Activated CD4-positive, alpha-beta T cell treated with anti-CD3 and anti-CD28 coated beads, Interleukin-2, Interleukin-6, amounts not matched to agents 100 ng/mL and 50 ng/mL, durations not matched to agents 16 hours and 8 hours (primary cell): ENCODE measurements around the gene SHISAL1.

Experiments used
- DNase-seq: peaks from one replicate; pipeline ENCODE4 v3.0.0-alpha.2; 2020

Gene SHISAL1

DNA sequence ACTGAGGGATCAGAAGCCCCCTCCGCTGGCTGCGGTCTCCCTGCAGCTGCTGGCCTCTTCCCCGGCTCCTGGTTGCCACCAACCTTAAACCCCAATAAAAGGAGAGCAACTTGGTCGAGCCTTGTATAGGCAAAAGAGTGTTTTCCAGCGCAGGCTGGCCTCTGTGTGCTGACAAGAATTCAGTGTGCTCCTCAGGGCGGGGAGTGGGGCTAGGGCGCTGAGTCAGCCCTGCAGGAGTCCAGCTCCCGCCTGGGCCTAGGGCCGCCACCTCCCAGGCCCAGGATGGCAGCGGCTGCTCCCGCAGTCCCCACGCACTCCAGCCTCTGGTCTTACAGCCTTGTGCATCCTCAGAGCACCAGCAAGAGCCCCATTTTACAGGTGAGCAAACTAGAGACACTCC lies at the start of gene SHISAL1:
SHISAL1 (minus strand) TSS at position 186 of the 400 bp plus-strand sequence. CDS start 12,006 bp downstream, outside the sequence.
- DNase-seq, result no peak

DNA sequence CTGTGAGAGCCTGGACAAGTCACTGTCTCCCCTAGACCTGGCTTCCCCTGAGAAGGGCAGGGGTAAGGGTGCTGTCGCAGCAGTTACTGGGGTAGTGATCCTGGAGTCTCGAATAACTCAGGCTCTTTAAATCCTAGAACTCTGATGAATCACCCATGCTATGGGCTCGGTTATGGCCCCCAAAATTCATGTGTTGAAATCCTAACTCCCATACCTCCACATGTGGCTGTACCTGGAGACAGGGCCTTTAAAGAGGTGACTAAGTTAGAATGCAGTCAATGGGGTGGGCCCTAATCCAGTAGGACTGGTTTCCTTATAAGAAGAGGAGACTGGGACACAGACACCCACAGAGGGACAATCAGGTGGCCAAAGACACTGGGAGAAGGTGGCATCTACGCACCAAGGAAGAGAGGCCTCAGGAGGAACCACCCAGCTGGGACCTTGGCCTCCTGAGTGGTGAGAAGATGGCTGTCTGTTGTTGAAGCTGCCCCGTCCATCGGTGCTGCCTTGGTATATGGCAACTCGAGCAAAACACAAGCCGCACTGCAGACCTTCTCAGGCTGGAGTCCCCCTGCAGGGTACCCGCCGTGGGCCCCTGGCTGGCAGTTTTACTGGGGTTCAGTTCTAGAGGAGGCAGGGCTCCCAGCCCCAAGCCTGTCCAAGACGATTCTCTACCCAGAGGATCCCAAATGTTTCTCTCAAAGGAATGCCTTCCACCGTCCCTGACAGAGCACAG lies 48.8 kb upstream of the SHISAL1 start:
- DNase-seq, result no peak

DNA sequence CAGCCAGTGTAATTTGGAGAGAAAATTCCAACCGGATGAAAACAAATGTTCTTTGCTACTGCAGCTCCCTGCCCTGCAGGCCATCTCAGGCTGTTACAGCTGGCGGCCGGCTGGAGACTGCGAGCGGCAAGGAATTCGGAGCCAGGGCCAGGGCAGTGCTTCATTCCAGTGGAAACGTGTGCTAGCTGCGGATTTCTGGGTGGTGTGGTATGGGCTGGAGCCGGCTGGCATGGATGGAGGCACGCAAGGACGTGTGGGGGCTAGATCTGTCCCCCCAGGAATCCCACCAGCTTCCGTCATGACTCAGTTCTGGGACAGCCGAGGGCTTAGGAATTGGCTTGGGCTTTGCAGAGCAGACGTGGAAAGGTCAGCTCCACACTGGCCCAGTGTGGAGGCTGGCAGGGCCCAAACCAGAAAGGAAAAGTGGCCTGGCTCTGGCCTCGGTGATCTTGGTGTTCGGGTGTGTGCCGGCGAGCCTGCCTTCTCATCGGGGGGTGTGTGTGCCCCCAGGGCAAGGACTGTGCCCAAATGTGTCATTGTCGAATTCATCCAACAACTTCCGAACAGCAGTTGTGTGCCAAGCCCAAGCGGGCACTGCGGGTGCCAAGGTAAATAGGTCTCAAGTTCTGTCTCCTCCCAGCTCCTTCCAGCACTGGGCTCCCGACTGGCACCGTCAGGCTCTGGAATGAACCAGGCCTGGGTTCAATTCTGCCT lies 48.1 kb upstream of the SHISAL1 start:
- DNase-seq, result no peak

DNA sequence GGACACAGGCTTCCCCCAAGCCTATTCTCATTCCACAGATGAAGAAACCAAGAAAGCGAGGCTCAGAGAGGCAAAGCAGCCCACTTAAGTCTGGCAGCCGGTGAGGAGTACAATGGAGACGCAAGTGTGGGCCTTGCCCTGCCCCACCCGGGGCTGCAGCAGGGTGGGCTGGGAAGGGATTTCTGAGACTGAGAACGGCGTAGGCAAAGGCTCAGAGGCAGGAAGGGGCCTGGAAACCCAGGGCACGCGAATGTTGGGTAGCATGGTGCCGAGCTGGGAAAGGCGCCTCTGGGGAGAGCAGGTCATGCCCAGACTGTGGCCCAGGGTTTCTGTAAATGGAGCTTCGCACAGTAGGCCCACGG lies 47.5 kb upstream of the SHISAL1 start:
- no peak for DNase-seq

DNA sequence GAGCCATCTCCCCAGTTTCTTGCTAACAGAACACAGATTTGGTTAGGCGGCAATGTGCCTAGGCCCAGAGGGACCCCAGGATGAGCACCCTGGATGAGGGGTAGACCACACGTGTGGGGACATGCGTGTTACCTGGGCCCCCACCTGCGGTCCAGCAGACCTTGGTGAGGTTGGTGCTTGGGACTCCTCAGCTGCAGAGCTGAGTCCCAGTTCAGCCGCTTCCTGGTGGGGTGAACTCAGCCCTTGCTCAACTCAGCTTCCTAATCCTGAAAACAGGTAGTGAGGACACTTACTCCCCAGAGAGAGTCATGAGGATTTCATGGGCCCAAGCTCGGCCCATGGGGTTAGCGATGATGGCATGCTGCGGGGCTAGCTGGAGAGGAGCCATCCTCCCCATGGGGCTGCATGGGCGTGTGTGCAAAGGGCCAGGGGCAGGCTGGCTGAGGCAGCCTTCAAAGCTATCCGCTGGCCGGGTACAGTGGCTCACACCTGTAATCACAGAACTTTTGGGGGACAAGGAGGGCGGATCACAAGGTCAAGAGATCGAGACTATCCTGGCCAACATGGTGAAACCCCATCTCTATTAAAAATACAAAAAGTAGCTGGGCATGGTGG lies 46.9 kb upstream of the SHISAL1 start:
- no peak for DNase-seq

DNA sequence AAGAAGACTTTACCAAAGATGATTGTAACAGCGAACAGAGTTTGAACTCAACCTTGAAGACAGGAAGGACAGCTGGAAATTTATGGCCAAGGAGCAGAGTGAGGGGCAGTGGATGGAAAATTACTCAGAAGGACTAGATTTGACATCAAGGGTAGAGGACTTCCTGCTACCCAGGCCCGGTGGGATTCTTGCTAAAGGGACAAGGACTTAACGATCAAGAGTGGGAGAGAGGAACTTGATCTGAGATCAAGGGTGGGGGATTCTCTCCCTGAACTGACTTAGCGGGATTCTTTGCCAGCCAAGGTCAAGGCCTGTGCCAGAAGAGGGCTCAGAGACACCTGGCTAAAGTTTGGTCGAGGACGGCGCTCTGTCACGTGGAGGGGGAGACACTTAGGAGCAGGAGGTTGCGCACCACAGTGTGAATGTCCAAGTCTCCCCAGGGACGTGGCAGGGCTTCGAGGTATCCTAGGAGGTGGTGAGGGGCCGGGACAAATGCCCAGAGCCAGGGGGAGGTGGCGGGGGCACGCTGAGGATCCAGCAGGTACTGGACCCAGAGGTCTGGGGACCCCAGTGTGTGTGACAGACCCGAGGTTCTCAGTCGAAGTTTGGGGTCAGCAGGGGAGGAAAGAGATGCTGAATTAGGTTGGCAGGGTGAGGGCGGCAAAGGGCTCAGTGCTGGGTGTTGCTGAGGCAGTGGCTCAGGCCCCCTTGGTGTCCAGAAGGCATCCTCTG lies 46.1 kb upstream of the SHISAL1 start:
- DNase-seq, result no peak

DNA sequence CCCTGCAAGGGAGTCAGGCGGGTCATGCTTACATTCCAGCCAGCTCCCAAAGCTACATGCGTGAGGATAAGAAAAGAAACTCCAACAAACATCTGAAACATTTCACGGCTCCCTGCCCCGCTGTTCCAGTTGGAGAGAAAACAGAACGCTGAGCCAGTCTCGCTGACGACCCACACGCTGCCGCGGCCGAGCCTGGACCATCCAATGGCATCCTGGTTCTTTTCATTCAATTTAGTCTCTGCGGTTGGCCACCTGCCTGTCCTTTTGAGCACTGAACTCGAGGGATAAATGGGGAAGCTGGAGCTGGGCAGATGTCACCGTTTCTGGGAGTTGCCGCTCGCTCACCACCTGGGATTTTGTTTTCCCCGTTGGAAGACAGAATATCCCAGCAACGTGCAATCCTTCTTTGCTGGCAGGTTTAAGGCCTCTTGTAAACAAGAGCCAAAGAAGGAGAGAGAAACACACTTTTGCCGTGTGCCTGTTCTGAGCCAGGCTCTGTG lies 45.3 kb upstream of the SHISAL1 start:
- no peak for DNase-seq

DNA sequence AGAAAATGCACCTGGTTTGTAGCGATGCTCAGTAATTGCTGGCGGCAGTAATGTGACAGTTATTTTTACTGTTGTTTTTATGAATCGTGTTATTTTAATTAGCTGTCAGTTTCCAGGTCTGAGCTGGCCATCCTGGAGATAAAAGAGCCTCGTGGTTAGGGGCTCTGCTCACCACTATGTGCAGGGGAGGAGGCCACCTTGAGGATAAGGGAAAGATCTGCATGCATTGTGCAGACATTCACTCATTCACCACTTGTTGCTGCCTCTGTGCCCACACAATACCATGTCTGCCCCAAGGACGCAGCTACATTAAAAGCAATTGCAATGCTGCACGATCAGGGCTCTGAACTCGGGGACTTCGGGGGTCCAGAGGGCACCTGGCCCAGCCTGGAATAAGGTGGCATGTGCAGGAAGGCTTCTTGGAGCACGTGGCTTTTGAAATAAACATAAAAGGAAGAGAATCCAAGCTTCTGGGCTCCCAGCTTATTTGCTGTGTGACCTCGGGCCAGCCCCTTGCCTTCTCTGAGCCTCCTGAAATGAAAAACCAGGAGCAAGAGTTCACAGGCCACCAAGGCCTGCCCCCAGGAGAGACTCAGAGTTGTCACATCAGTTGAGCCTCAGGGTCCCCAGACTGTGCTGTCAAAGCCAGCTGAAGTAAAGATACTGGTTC lies 44.7 kb upstream of the SHISAL1 start:
- no peak for DNase-seq

DNA sequence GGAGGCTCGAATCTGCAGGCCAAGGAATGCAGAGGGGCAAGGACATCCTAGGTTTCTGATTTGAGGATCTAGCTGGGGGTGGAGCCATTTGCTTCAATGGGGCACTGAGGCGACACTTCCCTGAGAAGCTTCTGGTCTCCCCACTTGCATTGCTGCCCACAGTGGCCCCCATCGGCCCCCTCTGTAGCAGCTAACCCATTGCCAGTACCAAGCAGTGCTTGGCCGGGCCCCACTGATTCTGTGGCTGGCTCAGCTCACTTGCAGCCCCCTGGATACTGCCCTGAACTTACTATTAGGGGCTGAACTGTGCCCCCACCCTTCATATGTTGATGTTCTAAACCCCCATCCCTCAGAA lies 42.9 kb upstream of the SHISAL1 start:
- no peak for DNase-seq

DNA sequence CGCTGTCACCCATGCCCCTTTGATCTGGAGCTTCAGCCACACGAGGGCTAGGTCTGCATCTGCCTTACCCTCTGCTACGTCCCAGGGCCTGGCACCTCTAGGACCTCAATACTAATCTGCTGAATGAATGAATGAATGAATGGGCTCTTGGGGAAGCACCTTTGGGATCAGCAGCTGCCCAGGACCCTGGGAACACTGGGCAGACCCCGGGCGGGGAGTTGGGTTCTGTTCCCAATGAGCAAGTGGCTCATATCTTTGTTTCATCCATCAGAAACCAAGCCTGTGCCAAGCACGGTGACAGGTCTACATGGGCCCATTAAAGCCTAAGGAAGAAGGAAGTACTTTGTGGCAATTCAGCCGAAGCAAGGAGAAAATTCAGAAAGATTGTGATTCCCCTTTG lies 41.5 kb upstream of the SHISAL1 start:
- DNase-seq, result no peak

DNA sequence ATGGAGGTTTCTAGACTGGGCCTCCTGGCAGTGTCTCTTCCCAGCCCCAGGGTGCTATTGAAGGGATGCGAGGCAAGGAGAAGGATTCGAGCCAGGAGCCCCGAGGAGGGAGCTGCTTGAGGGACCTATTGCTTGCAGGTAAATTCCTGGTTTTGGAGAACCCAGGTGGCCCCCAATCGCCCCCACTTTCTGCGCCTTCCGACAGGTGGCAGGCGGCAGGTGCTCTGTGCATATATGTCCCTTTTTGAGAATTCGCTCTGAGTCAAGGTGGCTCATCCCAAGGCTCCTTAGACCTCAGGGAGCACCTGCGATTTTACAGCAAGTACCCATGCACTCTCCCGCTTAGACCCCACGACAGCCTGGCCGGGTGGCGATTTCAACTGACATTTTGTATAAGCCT lies 40.3 kb upstream of the SHISAL1 start:
- no peak for DNase-seq

DNA sequence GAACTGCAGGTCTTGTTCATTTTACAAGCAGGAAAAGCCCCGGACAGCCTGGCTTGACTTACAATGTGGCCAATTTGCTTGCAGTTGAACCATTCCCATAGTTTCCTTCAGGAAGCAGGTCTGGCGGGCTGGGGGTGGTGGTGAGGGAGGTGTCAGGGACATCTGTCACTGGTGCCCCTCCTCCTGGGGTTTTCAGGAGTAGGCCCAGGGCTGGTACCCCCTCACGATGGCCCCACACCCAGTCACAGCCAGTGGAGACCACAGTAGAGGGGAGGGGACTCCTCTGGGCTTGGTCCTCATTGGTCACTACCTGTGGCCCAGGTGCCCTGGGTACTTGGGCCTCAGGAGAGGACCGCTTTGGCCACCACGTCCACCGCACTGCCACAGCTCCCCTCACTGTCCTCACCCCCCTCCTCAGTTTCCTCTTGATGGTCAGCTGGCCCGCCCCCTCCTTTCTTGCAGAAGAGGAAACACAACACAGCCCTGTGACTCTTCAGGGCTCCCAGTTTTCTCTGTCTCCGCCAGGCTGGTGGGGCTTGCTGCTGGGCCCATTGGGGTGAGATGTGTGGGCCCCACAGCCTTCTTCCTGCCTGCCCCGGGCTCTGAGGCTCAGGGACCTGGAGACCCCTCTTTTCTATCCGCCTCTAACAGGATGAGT lies 39.8 kb upstream of the SHISAL1 start:
- no peak for DNase-seq

DNA sequence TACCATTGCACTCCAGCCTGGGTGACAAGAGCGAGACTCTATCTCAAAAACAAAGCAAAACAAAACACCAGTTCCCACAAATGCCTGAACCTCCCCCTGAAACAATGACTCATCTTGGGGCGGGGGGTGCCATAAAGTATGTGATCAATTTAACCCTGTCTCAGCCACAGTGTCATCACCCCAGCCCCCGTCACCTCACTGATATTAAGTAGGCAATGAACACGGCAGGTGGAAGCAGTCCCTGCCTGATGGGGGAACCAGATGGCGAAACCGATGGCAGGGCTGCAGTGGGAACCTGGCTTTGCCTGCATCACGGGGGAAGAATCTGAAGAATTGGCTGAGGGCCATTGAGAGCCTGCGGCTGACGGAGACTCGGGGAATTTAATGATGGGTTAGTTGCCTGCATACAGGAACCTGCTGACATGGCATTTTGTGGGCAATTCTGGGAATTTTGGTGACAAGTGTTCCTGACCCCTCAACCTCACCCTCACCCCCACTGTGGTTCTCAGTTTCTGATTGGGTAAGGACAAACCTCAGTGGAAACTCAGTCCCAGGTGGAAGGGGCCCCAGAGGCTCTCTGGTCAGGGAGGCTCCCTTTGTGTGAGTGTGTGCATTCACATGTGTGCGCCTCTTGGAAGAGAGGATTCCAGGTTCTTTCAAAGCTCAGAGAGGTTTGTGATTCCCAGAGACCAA lies 39.1 kb upstream of the SHISAL1 start:
- peak; percentile 31 for DNase-seq

DNA sequence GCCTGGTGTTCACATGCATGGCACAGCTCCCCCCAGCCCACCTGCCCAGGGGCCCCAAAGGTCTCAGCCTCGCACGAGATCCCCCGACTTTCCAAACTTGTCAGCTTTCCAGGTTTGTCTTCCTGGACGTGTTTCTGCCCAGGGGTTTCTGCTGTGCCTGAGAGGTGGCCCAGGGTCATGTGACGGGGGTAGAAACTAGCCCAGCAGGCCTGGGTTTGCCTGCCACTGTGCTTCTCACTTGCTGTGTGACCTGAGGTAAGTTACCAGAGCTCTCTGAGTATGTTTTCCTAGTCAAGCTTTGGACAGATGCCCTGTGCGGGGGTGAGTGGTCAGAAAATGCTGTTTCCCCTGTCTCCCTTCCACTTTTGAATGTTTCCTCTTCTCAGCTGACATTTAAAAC lies 38.3 kb upstream of the SHISAL1 start:
- DNase-seq, result no peak

DNA sequence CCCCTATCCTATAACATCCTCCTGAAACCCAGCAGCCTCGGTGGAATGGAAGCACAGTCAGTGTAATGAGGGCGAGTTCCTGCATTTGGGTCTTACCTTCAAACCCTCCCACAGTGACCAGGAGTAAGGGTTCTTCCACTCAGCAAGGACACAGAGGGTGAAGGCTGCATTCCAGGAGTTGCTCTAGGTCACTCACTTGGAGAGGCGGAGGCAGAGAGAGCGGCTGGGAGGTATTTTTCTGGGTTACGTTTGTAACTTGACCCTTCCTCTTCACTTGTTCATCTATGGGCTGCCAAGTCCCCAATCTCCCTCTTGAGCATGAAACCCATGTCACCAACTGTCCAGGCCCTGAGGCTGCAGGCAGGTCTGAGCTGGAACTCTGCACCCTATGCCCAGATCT lies 36.8 kb upstream of the SHISAL1 start:
- no peak for DNase-seq

DNA sequence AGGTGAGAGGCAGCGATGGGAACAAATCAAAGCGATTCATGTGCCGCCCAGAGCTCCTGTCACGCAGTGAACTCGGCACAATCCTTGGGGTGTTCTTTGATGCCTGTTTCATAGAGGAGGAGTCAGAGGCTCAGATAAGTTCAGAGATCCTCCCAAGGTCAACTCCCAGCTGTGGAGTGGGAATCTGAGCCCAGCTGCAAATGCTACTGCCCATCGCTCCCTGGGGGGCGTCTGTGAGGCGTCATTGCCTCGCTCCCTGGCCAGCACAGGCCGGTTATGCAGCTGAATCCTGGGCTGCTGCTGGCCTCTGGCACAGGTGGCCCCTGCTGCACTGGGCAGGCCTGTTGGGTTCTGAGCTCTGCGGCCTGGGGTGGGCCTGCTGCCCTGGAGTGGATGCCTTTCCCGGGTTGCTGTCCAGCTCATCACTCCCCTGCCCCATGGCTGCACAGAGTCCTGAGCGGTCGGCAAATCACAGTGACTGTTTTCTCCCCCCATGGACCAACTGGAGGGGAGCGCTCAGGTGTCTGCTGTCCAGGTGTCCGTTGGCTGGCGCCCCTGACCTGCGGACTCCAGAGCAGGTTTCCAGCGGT lies 36.3 kb upstream of the SHISAL1 start:
- no peak for DNase-seq

DNA sequence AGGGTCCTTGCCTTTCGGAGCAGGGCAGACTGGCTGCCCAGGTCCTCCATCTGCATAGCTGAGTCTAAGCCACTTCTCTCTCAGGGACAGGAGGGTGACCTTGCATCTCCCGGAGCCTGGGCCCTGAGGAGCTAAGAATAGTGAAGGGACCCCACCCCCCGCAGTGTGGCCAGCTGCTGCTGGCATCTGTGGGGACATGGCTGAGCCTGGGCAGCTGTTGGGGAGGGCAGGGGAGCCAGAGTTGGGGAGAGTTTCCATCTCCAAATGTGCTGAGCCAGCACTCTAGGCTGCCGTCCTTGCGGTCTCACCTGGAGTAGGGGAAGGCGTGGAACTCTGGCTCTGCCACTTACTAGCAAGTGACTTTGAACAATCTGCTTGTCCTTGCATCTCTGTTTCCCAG lies 34.8 kb upstream of the SHISAL1 start:
- DNase-seq, result no peak

DNA sequence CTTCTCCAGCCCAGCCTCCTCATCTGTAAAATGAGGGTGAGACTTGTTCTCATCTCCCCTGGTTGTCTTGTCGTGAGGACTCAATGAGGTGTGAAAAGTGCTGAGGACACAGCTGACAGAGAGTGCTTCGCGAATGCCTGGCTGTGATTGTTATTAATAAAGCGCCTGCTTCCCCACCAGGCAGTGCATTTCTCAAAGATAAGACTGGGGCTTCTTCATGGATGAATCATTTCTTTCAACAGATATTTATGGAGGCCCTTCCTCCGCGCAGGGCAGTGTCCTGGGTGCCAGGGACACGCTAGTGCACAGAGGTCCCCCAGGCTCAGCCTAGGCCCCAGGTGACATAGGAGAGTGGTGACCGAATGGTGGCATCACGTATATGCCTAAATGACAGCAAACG lies 34.3 kb upstream of the SHISAL1 start:
- DNase-seq, result no peak

DNA sequence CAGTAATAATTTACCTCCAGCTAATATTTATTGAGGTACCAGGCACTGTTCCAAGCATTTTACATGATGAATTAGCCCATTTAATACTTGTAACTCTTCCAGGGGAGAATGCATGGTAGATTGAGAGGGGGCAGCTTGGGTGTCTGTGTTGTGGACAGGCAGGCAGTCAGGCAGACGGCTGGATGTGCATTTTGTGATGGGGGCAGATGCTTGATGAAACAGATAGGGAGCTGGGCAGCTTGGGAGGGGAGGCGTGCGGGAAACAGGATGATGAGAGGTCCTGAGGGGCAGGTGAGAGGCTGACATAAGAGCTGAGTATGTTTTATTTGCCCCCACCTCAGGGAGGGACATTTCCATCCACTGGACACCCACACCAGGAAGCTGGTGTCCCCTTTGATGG lies 33.1 kb upstream of the SHISAL1 start:
- no peak for DNase-seq

DNA sequence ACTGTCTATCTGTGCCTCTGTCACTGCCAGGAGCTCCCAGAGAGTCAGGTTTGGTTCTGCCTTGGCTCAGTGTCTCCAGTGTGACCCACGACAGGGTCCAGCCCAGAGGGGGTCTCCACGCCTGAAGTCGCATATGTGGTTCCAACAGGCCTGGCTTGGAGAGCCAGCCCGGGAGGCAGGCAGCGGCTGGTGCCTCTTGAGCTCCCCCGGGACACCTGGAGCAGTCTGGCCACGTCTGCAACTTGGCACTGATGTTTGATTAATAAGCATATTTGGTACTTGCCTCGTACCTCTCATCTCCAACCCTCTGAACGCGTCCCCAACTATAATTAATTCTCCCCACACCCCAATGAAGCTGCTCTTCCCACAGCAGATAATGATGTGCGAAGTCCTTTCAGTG lies 31.7 kb upstream of the SHISAL1 start:
- no peak for DNase-seq

DNA sequence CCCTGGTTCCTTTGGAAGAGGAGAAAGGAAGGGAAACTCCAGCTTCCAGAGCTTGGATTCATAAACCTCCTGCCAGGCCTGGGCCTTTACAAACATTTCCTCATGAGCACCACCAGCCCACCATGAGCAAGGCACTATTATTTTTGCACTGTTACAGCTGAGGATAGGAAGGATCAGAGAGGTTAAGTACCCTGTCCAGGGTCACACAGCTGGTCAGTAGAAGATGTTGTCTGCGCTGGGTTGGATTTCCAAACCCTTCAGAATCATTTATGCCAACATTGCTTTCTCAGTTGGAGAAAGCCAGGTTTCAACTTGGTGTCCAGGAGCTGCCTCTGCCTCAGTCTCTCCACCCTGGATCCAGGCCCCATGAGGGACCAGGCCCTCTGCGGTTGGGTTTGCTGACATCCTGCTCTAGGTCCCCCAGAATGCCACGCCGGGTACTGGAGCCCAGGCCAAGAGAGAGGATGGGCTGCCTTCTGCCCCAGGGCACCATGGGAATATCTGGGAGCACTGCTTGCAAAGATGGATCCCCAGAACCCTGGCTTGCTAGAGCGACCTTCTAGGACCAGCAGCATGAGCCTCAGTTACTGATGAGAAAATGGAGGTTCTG lies 29.7 kb upstream of the SHISAL1 start:
- no peak for DNase-seq
